Measurements from ENCODE around the gene OBSCN. TPM values are rescaled to one million over a fixed set of nuclear protein-coding genes. Genes with fewer than 3 reads are reported as not detected.

Gene OBSCN
- total and polyA plus RNA-seq, 10 of the 15 experiments (the other 5 are each of a cell fraction or from before 2014, with no cell fraction given), result 0.01 to 0.36 (median 0.08) TPM; not detected in 2

GRCh38 chr1:228341450-228341813, 133.6 kb downstream of the OBSCN start:
- Histone ChIP-seq H2AFZ (ENCODE audit: control insufficient read depth, low read depth, low read length) (no peak overlapping the region), H4K20me1 (ENCODE audit: control insufficient read depth, insufficient read depth) (no peaks in the 10 kb centered on the region), H3K4me2 (ENCODE audit: control insufficient read depth, insufficient read depth) (no peak overlapping the region), H3K27me3 (replicated peaks in 1 of 2; ENCODE audit: control insufficient read depth in 2 of 2, insufficient read depth in 2 of 2, low read length in 1 of 2) (no peaks in the 10 kb centered on the region; a peak in 1 of 4 replicates), H3K27ac (ENCODE audit: control insufficient read depth, insufficient read depth) (no peak overlapping the region), H3K9ac (ENCODE audit: control insufficient read depth, insufficient read depth, low read length) (no peak overlapping the region), H3K9me3 (replicated peaks; ENCODE audit: control insufficient read depth, insufficient read depth, low read length) (no peaks in the 10 kb centered on the region; the same call in 2 of the 3 replicates), H3K79me2 (ENCODE audit: control insufficient read depth, insufficient read depth, low read length) (no peaks in the 10 kb centered on the region), H3K4me3 (no peak overlapping the region), H3K36me3 (ENCODE audit: control insufficient read depth in 2 of 2, insufficient read depth in 2 of 2, low read length in 1 of 2) (no peaks in the 10 kb centered on the region), H3K4me1 (ENCODE audit: control insufficient read depth, insufficient read depth, low read length) (no peaks in the 10 kb centered on the region)
- no peak for ATAC-seq
- ChIA-PET POLR2A (no interaction called here), RAD21 (ENCODE audit: unreplicated experiment) (no interaction called here), CTCF (no interaction called here), SMC1A (ENCODE audit: uncharacterized antibody, unreplicated experiment) (no interaction called here)
- FAIRE-seq, result no peak
- in situ Hi-C loops (cut with MboI) (no loop called here), intact Hi-C loops (cut with micrococcal nuclease; ENCODE audit: unreplicated experiment) (no loop called here)
- WGBS (ENCODE audit: insufficient coverage, insufficient replicate concordance, low lambda C conversion rate, missing lambda C conversion rate), result 60% methylated on average over 15 of the region's 17 CpGs
- DNase-seq (ENCODE audit: low read depth, low spot score), result no peak
- TF ChIP-seq E2F8 (IDR thresholded peaks at IDR 0.05; ENCODE audit: low read depth, partially characterized antibody) (no peak), MYB (IDR thresholded peaks at IDR 0.05; ENCODE audit: borderline replicate concordance, low read depth, low read length) (no peak), IRF4 (IDR thresholded peaks at IDR 0.05; ENCODE audit: low read depth, low read length) (no peak), CBX3 (IDR thresholded peaks at IDR 0.05; ENCODE audit: borderline replicate concordance, low read depth) (no peak), SMC3 (IDR thresholded peaks at IDR 0.05; ENCODE audit: borderline replicate concordance, low read length) (no peak)
- no TSS peak for BruUV-seq (replicated peaks)
